Heart right ventricle (tissue), 16 donors: Measurements from ENCODE around the gene CACNB2. TPM values are rescaled to one million over a fixed set of nuclear protein-coding genes. Genes with fewer than 3 reads are reported as not detected.

ENCODE experiments used
- ATAC-seq, 8 donors: fragments of 200-7000 bp; cut with Tn5 transposase; one replicate each; pipeline ENCODE4 v1.9.1; 2020; ENCODE audit warnings: mild to moderate bottlenecking in 8 of 8, moderate library complexity in 8 of 8, moderate number of reproducible peaks in 1 of 8
- DNase-seq, 2 donors: peaks; one replicate each; pipeline ENCODE4 v3.0.0-alpha.2; 2020
- H3K27ac ChIP-seq, 10 donors: fragments of 200-600 bp; sonication (generic) in 2 of 10; one replicate each; pipeline versions ENCODE4 v1.5.0 to v1.8.0; 2020 to 2022; ENCODE audit warnings: mild to moderate bottlenecking in 3 of 10
- H3K27me3 ChIP-seq, 7 donors: fragments of 200-600 bp; one replicate each; pipeline ENCODE4 v1.8.0; 2021 to 2022; ENCODE audit warnings: mild to moderate bottlenecking in 2 of 7
- H3K36me3 ChIP-seq, 9 donors: fragments of 200-600 bp; sonication (generic) in 1 of 9; one replicate each; pipeline versions ENCODE4 v1.5.0 to v1.8.0; 2020 to 2022; ENCODE audit warnings: mild to moderate bottlenecking in 2 of 9
- H3K4me1 ChIP-seq, 9 donors: fragments of 200-600 bp; sonication (generic) in 1 of 9; one replicate each; pipeline versions ENCODE4 v1.5.0 to v1.8.0; 2020 to 2022; ENCODE audit warnings: mild to moderate bottlenecking in 4 of 9
- H3K4me3 ChIP-seq, 10 donors: fragments of 200-600 bp; sonication (generic) in 2 of 10; one replicate each; pipeline versions ENCODE4 v1.5.0 to v1.8.0; 2020 to 2022; ENCODE audit warnings: mild to moderate bottlenecking in 7 of 10, moderate library complexity in 2 of 10
- H3K9me3 ChIP-seq, 11 donors: fragments of 200-600 bp in 10 of 11; sonication (generic) in 2 of 11; one replicate each; pipeline versions ENCODE4 v1.5.0 to v1.8.0; 2013 to 2022; ENCODE audit warnings: mild to moderate bottlenecking in 2 of 11, control low read depth in 1 of 11, moderate library complexity in 1 of 11
- WGBS, 2 donors: extraction: QIAGEN DNeasy Blood & Tissue Kit; methylation state at CpG; one replicate each; pipeline ENCODE4 v1.1.7; 2013; ENCODE audit warnings: inconsistent platforms in 1 of 2; 5-methylcytosine and 5-hydroxymethylcytosine counted together
- intact Hi-C, 10 donors: fragments of 100-400 bp; cut with DNase I; formaldehyde crosslinking; loops; one replicate each; pipeline versions ENCODE4 v1.11.1 to v1.14.2; 2022
- polyA plus RNA-seq, 2 donors: library from polyadenylated mRNA; stranded (reverse); fragments of 200-250 nt; gene quantifications; one replicate each; pipeline ENCODE4 v1.2.3, GENCODE V29; 2013
- total RNA-seq, 10 donors: library from RNA; stranded (reverse); fragmentation: NEBNext Ultra II Directional in 3 of 10; extraction: Animal tissue kit (Norgen Biotek cat#: 25700) in 3 of 10; gene quantifications; one replicate each; pipeline versions ENCODE4 v1.2.1 to v1.2.4, GENCODE V29; 2021 to 2023
- TF ChIP-seq, protein P1 (sequence below), 9 donors: fragments of 200-600 bp; sonication (generic) in 2 of 9; IDR thresholded peaks; one replicate each; pipeline versions ENCODE4 v1.5.0 to v1.8.0; 2021 to 2022; ENCODE audit warnings: antibody characterized with exemption in 9 of 9, mild to moderate bottlenecking in 5 of 9, moderate library complexity in 1 of 9
- donor health status: Arrhythmogenic right ventricular cardiomyopathy.
- donor health status: ischemic (EF 13 %, LVEDD 7.1; RV severe dilation, severe dysfunction).
- donor health status: healthy with polysubstance abuse.
- donor health status: DM: no; HTN: yes; CAD: no.
- donor health status: DM: no; HTN: no; CAD: no.
- donor health status: ischemic (EF 25% LVEDD 6.9; RV normal size, moderate dysfunction).
- donor health status: ischemic (EF 25% LVEDD 5.7; RV mildly dilated, moderate dysfunction).
- donor health status: healthy.
- donor health status: DM: yes; HTN: yes; CAD: no.
- donor health status: Ischemic cardiomyopathy.
- donor health status: ischemic (EF 35%, LVEDD 5.7; RV mildly dilated, moderate dysfunction).
- donor health status: nonischemic (EF 11% LVEDD 7.7; RV severe dilation, severe dysfunction).
- donor health status: DM: yes; HTN: yes; CAD: no.
- donor health status: PGD.
- donor health status: ischemic (EF 29% LVEDD 5.4; RV normal size, mild dysfunction).
- donor health status: nonischemic (EF 23%, LVEDD 6.1; RV moderate dilation, normal function).

The CACNB2 gene
- total and polyA plus RNA-seq, 12 donors = 8.9 to 71.1 (median 36.7) TPM

DNA sequence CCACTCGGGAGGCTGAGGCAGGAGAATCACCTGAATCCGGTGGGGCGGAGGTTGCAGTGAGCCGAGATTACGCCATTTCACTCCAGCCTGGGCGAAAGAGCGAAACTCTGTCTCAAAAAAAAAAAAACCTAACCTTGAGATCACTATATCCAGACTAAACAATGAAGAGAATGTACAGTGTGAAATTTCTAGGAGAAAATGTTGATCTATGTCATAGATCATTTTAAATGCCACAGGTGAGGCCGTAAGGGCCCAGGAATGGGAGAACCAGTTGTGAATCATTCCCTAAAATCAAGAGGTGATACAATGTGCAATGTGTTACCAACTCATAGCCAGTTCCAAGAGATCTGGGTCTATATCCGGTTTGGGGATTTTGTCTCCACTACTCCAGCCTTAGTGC lies 158.0 kb downstream of the CACNB2 start:
- H3K27ac ChIP-seq = no peak overlapping the region
- DNase-seq = no peak
- no peaks in the 10 kb centered on the region for H3K4me1 ChIP-seq
- H3K9me3 ChIP-seq = no peaks in the 10 kb centered on the region
- WGBS, 2 donors = 92 to 95% methylated on average over 9 of the region's 9 CpGs
- TF ChIP-seq, protein P1, sequence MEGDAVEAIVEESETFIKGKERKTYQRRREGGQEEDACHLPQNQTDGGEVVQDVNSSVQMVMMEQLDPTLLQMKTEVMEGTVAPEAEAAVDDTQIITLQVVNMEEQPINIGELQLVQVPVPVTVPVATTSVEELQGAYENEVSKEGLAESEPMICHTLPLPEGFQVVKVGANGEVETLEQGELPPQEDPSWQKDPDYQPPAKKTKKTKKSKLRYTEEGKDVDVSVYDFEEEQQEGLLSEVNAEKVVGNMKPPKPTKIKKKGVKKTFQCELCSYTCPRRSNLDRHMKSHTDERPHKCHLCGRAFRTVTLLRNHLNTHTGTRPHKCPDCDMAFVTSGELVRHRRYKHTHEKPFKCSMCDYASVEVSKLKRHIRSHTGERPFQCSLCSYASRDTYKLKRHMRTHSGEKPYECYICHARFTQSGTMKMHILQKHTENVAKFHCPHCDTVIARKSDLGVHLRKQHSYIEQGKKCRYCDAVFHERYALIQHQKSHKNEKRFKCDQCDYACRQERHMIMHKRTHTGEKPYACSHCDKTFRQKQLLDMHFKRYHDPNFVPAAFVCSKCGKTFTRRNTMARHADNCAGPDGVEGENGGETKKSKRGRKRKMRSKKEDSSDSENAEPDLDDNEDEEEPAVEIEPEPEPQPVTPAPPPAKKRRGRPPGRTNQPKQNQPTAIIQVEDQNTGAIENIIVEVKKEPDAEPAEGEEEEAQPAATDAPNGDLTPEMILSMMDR (IDR thresholded peaks at IDR 0.05) = no peak
- no peak for ATAC-seq
- H3K27me3 ChIP-seq = no peaks in the 10 kb centered on the region
- intact Hi-C loops = no loop called here
- no peaks in the 10 kb centered on the region for H3K36me3 ChIP-seq
- no peak overlapping the region for H3K4me3 ChIP-seq

DNA sequence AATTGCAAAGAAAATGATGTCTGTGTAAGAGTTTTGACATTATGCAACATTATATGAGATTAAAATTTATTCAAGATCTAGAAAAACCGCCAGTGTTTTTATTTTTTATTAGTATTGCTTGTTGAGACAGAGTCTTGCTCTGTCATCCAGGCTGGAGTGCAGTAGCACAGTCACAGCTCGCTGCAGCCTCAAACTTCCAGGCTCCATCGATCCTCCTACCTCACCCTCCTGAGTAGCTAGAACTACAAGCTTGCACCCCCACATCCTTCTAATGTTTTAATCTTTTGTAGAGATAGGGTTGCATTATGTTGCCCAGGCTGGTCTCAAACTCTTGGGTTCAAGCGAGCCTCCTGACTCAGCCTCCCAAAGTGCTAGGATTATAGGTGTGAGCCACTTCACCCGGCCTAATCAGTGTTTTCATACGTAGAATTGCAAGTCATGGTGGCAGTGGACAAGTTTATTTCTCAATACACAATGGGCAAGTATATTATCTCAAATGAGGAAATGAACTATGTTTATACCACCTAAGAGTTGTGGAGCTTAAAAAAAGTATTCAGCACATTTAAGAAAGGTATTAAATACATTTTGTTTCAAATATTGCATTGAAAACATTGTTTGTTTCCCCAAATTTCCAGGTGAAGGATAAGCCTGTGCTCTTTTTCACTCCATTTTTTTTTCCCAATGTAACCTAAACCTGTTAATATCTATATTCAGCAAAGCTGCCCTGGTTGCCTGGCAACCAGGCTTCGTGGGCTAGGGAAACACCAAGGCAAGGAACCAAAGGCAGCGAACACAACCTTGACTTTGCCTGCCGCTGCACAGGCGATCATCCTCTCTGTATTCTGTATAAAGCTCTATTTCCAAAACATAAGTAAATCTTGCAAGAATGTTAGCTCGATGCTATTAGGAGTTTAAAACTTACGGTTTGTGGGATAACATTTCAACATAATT lies 163.9 kb downstream of the CACNB2 start:
- H3K27ac ChIP-seq = no peak overlapping the region

DNA sequence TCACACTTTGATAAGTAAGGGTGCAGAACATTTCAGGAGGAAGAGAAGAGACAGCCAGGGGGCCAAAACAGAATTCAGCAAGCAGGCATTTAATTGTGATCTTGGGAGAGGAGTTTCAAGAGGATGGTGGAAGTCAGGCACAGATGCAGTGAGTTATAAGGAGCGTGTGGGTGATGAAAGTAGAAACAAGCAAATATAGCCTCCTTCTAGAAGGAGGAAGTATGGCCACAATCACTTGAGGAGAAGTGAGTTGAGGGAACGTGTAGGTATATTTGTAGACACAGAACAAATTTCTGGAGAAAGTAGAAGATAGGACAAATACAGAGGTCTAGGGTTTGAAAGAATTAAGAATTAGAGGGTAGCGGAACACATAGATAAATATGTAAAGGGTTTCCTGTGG lies 165.8 kb downstream of the CACNB2 start:
- ATAC-seq = no peak

More for the DNA sequence above, 163.9 kb downstream of the CACNB2 start:
- 67 to 74% methylated on average over 12 of the region's 12 CpGs for WGBS, 2 donors
- Histone ChIP-seq H3K4me1 (peaks cover 0 to 22% (median 0%) of the 10 kb centered on the region in 9 donors), H3K36me3 (no peaks in the 10 kb centered on the region), H3K9me3 (no peaks in the 10 kb centered on the region), H3K4me3 (no peak overlapping the region), H3K27me3 (no peaks in the 10 kb centered on the region)
- intact Hi-C loops = no loop called here
- no peak for DNase-seq
- TF ChIP-seq, protein P1 (IDR thresholded peaks at IDR 0.05) = no peak
- peak in 1 of 8 donors; percentile 56 for ATAC-seq

DNA sequence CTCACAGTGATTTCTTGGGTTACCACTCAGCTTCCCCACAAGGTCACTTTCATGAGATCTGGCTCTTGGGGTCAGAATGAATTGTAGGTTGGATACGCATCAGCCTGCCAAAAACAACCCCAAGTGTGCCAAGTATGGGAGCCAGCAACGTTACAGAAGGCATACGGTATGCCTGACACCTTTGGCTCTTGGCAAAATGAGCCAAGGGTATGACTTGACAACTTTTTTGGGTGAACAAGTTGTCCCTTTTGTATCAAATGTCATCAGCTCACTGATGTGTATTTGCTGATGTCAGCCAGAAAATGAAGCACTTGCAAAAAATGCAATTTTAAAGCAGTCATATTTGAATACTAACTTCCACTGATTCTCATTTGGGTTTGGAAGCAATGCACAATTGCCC lies 168.4 kb downstream of the CACNB2 start:
- peak in 1 of 2 donors; percentile 58 for DNase-seq
- TF ChIP-seq, protein P1 (IDR thresholded peaks at IDR 0.05) = no peak
- 20 to 21% methylated on average over 3 of the region's 3 CpGs for WGBS, 2 donors
- Histone ChIP-seq H3K27me3 (no peaks in the 10 kb centered on the region), H3K27ac (peak overlapping the region in 9 of 10 donors; percentile 59 to 87 (median 73)), H3K4me3 (no peak overlapping the region), H3K4me1 (peaks cover 0 to 30% (median 8%) of the 10 kb centered on the region in 9 donors), H3K36me3 (no peaks in the 10 kb centered on the region), H3K9me3 (peaks cover 0 to 8% (median 0%) of the 10 kb centered on the region in 11 donors)
- intact Hi-C loops = loop anchor here in 3 of 10 donors (5.0 kb wide), 1 partner anchor 66 kb away; no protein-coding TSS in a partner anchor
- ATAC-seq = peak; percentile 59 to 85 (median 79)

More for the DNA sequence above, 165.8 kb downstream of the CACNB2 start:
- Histone ChIP-seq H3K4me3 (no peak overlapping the region), H3K27ac (no peak overlapping the region), H3K27me3 (no peaks in the 10 kb centered on the region), H3K36me3 (no peaks in the 10 kb centered on the region), H3K9me3 (peaks cover 0 to 5% (median 0%) of the 10 kb centered on the region in 11 donors), H3K4me1 (peaks cover 0 to 23% (median 0%) of the 10 kb centered on the region in 9 donors)
- intact Hi-C loops = loop anchor here in 3 of 10 donors (5.0 kb wide), 1 partner anchor 64 kb away; no protein-coding TSS in a partner anchor
- TF ChIP-seq, protein P1 (IDR thresholded peaks at IDR 0.05) = no peak
- no peak for DNase-seq
- 80 to 82% methylated on average over 3 of the region's 3 CpGs for WGBS, 2 donors
